PC-9 (cell line): ENCODE data around the gene TOMM20. TPM values are rescaled to one million over a fixed set of nuclear protein-coding genes. Genes with fewer than 3 reads are reported as not detected.

ENCODE experiments used
- BruUV-seq: library from RNA; stranded (reverse); fragments of 400-500 nt; replicated peaks from 2 replicates; lab custom pipeline; 2021; lab: Mats Ljungman, UMichigan
- CTCF ChIA-PET: fragments of 300-600 bp; sonication (Branson Sonifier 250); formaldehyde crosslinking; loops from one replicate; lab custom pipeline; 2022; ENCODE audit warnings: antibody characterized with exemption; lab: Charles Lee
- POLR2A ChIA-PET: fragments of 300-600 bp; sonication (Branson Sonifier 250); formaldehyde crosslinking; loops from one replicate; lab custom pipeline; 2022; ENCODE audit warnings: antibody characterized with exemption; ENCODE audit not compliant: unreplicated experiment; lab: Charles Lee
- DNase-seq, 2 experiments: peaks; one replicate each; pipeline versions ENCODE4 v3.0.0 to v3.0.0-alpha.2; 2015 to 2022; ENCODE audit warnings: mixed read lengths in 1 of 2
- H2AFZ ChIP-seq: fragments of 200-600 bp; sonication (generic); 2 replicates; pipeline ENCODE4 v1.8.1; 2017; ENCODE audit warnings: antibody characterized with exemption
- H3F3A ChIP-seq: fragments of 200-600 bp; sonication (generic); 2 replicates; pipeline ENCODE4 v1.8.1; 2017; ENCODE audit warnings: antibody characterized with exemption, mild to moderate bottlenecking, low read depth; ENCODE audit not compliant: insufficient read depth
- H3K27ac ChIP-seq: fragments of 200-600 bp; sonication (generic); 2 replicates; pipeline ENCODE4 v1.6.1; 2016; ENCODE audit warnings: mixed run types
- H3K27me3 ChIP-seq: fragments of 200-600 bp; sonication (generic); 2 replicates; pipeline ENCODE4 v1.6.1; 2016; ENCODE audit warnings: low read depth, mixed run types; ENCODE audit not compliant: insufficient read depth
- H3K36me3 ChIP-seq: fragments of 200-600 bp; sonication (generic); 2 replicates; pipeline ENCODE4 v1.6.1; 2016; ENCODE audit warnings: low read depth, mixed run types
- H3K4me1 ChIP-seq: fragments of 200-600 bp; sonication (generic); replicated peaks from 2 replicates; pipeline ENCODE4 v1.6.1; 2016; ENCODE audit warnings: mixed run types; ENCODE audit not compliant: insufficient read depth
- H3K4me2 ChIP-seq: fragments of 200-600 bp; sonication (generic); 2 replicates; pipeline ENCODE4 v1.6.1; 2017; ENCODE audit warnings: mixed run types
- H3K4me3 ChIP-seq: fragments of 200-600 bp; sonication (generic); 2 replicates; pipeline ENCODE4 v1.6.1; 2016; ENCODE audit warnings: mixed run types
- H3K79me2 ChIP-seq: fragments of 200-600 bp; sonication (generic); 2 replicates; pipeline ENCODE4 v1.6.1; 2017; ENCODE audit warnings: low read depth, mixed run types
- H3K9me2 ChIP-seq: fragments of 200-600 bp; sonication (generic); 2 replicates; pipeline ENCODE4 v1.8.1; 2017; ENCODE audit warnings: mild to moderate bottlenecking; ENCODE audit not compliant: insufficient read depth
- H3K9me3 ChIP-seq: fragments of 200-600 bp; sonication (generic); 2 replicates; pipeline ENCODE4 v1.8.1; 2016; ENCODE audit warnings: low read depth; ENCODE audit not compliant: insufficient read depth
- H4K20me1 ChIP-seq: fragments of 200-600 bp; sonication (generic); 2 replicates; pipeline ENCODE4 v1.8.1; 2017; ENCODE audit not compliant: insufficient read depth
- EZH2 ChIP-seq: fragments of 200-600 bp; sonication (generic); IDR thresholded peaks from 2 replicates; pipeline ENCODE4 v1.8.0; 2017; ENCODE audit warnings: antibody characterized with exemption, low read depth
- intact Hi-C: fragments of 100-400 bp; cut with micrococcal nuclease; formaldehyde crosslinking; loops from one replicate; pipeline ENCODE4 v1.10.0; 2022; ENCODE audit not compliant: unreplicated experiment
- total RNA-seq: library from RNA; stranded (reverse); gene quantifications from 2 replicates; pipeline ENCODE4 v1.2.3, GENCODE V29; 2021
- TF ChIP-seq, protein P1 (sequence below): fragments of 200-600 bp; sonication (generic); conservative IDR thresholded peaks from 2 replicates; pipeline ENCODE4 v1.6.1; 2017; ENCODE audit warnings: mixed run types, antibody characterized with exemption, mild to moderate bottlenecking, moderate library complexity

The TOMM20 gene
- total RNA-seq, 1 experiment from 2014 or later, result 165 TPM

DNA sequence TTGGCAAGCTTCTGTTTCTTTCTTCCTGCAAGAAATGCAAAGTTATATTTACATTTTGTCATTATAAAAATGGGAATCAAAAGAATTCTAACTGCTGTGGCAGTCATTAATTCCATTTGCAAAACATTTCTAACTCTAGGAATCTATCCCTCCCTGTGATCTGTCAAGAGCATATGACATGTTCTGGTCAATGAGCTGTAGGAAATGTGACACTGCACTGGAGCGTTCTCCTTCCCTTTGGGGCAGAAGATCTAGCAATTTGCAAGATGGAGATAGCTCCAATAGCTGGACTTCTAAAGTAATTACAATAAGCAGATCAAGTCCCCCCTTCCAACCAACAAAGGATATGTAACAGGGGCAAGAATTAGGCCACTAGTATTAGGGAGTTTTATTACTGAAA lies 6.3 kb downstream of the TOMM20 start:
- CTCF ChIA-PET, result no interaction called here
- POLR2A ChIA-PET, result interaction anchor here (0.5 kb wide), 1 partner anchor 1791 kb away, joined by 9 read pairs; no protein-coding TSS in a partner anchor
- Histone ChIP-seq H3K27me3 (no peaks in the 10 kb centered on the region), H3K4me1 (peaks cover 35% of the 10 kb centered on the region), H3K4me3 (no peak overlapping the region), H3K79me2 (peaks cover 99% of the 10 kb centered on the region), H3F3A (peaks cover 38% of the 10 kb centered on the region), H3K9me3 (no peaks in the 10 kb centered on the region), H3K27ac (no peak overlapping the region), H3K9me2 (no peaks in the 10 kb centered on the region), H2AFZ (no peak overlapping the region), H4K20me1 (peaks cover 91% of the 10 kb centered on the region), H3K4me2 (no peak overlapping the region), H3K36me3 (peaks cover 64% of the 10 kb centered on the region)
- TF ChIP-seq, protein P1, sequence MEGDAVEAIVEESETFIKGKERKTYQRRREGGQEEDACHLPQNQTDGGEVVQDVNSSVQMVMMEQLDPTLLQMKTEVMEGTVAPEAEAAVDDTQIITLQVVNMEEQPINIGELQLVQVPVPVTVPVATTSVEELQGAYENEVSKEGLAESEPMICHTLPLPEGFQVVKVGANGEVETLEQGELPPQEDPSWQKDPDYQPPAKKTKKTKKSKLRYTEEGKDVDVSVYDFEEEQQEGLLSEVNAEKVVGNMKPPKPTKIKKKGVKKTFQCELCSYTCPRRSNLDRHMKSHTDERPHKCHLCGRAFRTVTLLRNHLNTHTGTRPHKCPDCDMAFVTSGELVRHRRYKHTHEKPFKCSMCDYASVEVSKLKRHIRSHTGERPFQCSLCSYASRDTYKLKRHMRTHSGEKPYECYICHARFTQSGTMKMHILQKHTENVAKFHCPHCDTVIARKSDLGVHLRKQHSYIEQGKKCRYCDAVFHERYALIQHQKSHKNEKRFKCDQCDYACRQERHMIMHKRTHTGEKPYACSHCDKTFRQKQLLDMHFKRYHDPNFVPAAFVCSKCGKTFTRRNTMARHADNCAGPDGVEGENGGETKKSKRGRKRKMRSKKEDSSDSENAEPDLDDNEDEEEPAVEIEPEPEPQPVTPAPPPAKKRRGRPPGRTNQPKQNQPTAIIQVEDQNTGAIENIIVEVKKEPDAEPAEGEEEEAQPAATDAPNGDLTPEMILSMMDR, result no peak
- no peak for TF ChIP-seq EZH2
- DNase-seq, result no peak
- BruUV-seq, result no TSS peak
- intact Hi-C loops, result loop anchor here (10.0 kb wide), 1 partner anchor 202 kb away; the partner anchor contains the start of genes ARID4B and GGPS1

DNA sequence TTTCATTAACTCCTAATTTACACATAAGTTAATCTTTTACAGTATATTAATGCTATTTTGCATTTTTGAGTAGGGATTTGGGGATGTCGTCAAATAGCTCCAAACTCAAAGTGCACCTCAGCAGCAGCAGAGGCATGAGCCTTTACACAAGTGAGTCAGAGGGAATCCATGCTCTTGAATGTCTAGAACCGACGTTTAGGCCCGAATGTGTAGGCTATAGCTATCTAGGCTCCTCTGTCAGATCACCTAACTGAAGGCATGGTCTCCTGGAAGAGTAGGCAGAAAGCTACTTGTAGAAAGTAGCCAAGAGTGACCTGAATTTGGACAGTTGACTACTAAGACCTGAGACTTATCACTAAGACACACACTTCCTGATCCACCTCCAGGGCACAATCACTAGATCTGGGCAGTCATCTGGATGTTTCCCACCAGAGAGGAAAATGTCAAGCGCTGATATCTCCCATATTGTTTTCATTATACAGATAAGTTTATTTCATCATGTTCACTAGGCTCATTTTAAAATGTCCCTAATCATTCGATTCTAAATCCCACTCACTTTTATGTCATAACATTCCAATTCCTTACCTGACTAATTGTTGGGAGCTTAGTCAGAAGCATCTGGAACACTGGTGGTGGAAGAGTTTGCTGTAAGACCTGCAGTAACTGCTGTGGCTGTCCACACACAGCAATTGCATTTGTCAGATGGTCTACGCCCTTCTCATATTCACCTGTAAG lies 15.3 kb downstream of the TOMM20 start:
- intact Hi-C loops, result no loop called here
- H3F3A ChIP-seq, result peaks cover 41% of the 10 kb centered on the region; the same call in 1 of the 2 replicates
- H3K4me1 ChIP-seq, result no peaks in the 10 kb centered on the region
- no peaks in the 10 kb centered on the region for H3K9me3 ChIP-seq
- TF ChIP-seq EZH2, result no peak
- TF ChIP-seq, protein P1, result no peak
- H3K79me2 ChIP-seq, result peaks cover 47% of the 10 kb centered on the region
- H4K20me1 ChIP-seq, result peaks cover 28% of the 10 kb centered on the region
- H3K9me2 ChIP-seq, result no peaks in the 10 kb centered on the region
- H3K4me2 ChIP-seq, result no peak overlapping the region
- H3K4me3 ChIP-seq, result no peak overlapping the region
- peaks cover 52% of the 10 kb centered on the region for H3K36me3 ChIP-seq
- ChIA-PET POLR2A (no interaction called here), CTCF (no interaction called here)
- no peaks in the 10 kb centered on the region for H3K27me3 ChIP-seq
- H2AFZ ChIP-seq, result no peak overlapping the region
- no TSS peak for BruUV-seq
- peak overlapping the region; percentile 39; the same call in 1 of the 2 replicates for H3K27ac ChIP-seq
- DNase-seq, result no peak

DNA sequence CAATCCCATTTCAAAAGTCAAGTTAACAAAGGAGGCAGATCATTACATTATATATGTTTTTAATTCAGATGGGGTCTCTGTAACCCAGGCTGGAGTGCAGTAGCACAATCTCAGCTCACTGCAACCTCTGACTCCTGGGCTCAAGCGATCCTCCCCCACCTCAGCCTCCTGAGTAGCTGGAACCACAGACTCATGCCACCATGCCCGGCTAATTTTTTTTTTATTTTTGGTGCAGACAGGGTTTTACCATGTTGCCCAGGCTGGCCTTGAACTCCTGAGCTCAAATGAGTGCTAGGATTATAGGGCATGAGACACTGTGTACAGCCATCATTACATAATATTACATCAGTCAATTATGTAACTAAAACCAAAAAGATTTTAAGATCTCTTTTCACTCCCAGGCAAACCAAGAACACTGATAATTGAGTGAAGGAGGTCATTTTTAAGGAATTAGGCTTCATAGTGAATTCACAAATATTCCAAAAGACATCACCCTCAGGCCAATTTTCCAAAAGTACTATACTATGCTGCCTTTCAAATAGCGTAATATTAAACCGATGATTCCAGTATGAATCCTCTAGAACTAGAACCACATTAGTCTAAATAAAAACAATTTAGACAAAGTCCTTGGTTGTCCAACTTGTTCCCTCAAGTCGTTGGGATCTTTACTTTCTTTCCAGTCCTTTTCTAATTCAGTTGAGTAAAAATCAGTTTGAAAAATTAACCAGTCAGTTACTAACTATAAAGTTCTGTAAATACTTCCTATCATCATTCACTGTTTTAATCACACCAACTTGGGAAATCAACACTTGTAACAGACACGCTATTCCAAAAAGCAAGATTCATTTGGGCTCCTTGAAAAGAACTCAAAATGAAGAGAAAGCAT lies 16.1 kb downstream of the TOMM20 start:
- no peaks in the 10 kb centered on the region for H3K9me3 ChIP-seq
- H3K4me3 ChIP-seq, result no peak overlapping the region
- peaks cover 43% of the 10 kb centered on the region; the same call in 1 of the 2 replicates for H3F3A ChIP-seq
- no peak for DNase-seq
- H3K79me2 ChIP-seq, result peaks cover 40% of the 10 kb centered on the region
- peaks cover 46% of the 10 kb centered on the region for H3K36me3 ChIP-seq
- no TSS peak for BruUV-seq
- no peak overlapping the region for H2AFZ ChIP-seq
- intact Hi-C loops, result no loop called here
- no peaks in the 10 kb centered on the region for H3K27me3 ChIP-seq
- H3K4me2 ChIP-seq, result no peak overlapping the region
- ChIA-PET CTCF (no interaction called here), POLR2A (interaction anchor here (0.7 kb wide), 1 partner anchor 617 kb away, joined by 7 read pairs; no protein-coding TSS in a partner anchor)
- peaks cover 23% of the 10 kb centered on the region for H4K20me1 ChIP-seq
- TF ChIP-seq EZH2, result no peak
- TF ChIP-seq, protein P1, result no peak
- no peaks in the 10 kb centered on the region for H3K9me2 ChIP-seq
- peak overlapping the region; percentile 39; the same call in 1 of the 2 replicates for H3K27ac ChIP-seq
- H3K4me1 ChIP-seq, result no peaks in the 10 kb centered on the region
